HL-60 (cell line): ENCODE measurements around the gene TDRD10.

Source experiments
- GABPA ChIP-seq: IDR thresholded peaks from 2 replicates; pipeline ENCODE4 v1.6.1; 2012; ENCODE audit warnings: low read depth
- POLR2AphosphoS5 ChIP-seq: IDR thresholded peaks from 2 replicates; pipeline ENCODE4 v1.6.1; 2012; ENCODE audit warnings: low read depth
- REST ChIP-seq: IDR thresholded peaks from 2 replicates; pipeline ENCODE4 v1.6.1; 2012; ENCODE audit warnings: low read depth; ENCODE audit not compliant: insufficient replicate concordance
- SPI1 ChIP-seq: IDR thresholded peaks from 2 replicates; pipeline ENCODE4 v1.6.1; 2012; ENCODE audit warnings: low read depth, mild to moderate bottlenecking, borderline replicate concordance
- TF ChIP-seq, protein P1 (sequence below): IDR thresholded peaks from one replicate; pipeline ENCODE4 v1.5.1; 2011; ENCODE audit warnings: low read length, control low read depth, inconsistent platforms; ENCODE audit not compliant: insufficient read depth

GRCh38 chr1:154456631-154457030, 45.4 kb upstream of the TDRD10 start:
- TF ChIP-seq, protein P1, sequence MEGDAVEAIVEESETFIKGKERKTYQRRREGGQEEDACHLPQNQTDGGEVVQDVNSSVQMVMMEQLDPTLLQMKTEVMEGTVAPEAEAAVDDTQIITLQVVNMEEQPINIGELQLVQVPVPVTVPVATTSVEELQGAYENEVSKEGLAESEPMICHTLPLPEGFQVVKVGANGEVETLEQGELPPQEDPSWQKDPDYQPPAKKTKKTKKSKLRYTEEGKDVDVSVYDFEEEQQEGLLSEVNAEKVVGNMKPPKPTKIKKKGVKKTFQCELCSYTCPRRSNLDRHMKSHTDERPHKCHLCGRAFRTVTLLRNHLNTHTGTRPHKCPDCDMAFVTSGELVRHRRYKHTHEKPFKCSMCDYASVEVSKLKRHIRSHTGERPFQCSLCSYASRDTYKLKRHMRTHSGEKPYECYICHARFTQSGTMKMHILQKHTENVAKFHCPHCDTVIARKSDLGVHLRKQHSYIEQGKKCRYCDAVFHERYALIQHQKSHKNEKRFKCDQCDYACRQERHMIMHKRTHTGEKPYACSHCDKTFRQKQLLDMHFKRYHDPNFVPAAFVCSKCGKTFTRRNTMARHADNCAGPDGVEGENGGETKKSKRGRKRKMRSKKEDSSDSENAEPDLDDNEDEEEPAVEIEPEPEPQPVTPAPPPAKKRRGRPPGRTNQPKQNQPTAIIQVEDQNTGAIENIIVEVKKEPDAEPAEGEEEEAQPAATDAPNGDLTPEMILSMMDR = no peak
- peak; percentile 58 for TF ChIP-seq POLR2AphosphoS5
- no peak for TF ChIP-seq GABPA
- TF ChIP-seq REST = no peak
- TF ChIP-seq SPI1 = peak; percentile 60; the same call in 1 of the 2 replicates
